Measurements from ENCODE around the gene SDCCAG8.

- TF ChIP-seq GATA2 (IDR thresholded peaks at IDR 0.05; ENCODE audit: low read depth, low read length) (no peak), GATA3 (IDR thresholded peaks at IDR 0.05; ENCODE audit: low read depth, low read length) (no peak)
Observed at GRCh38 chr1:243548516-243548915, 292.7 kb downstream of the SDCCAG8 start.

All from SH-SY5Y (cell line).